Memory B cell (primary cell): Measurements from ENCODE around the gene WDR38.
A peak's percentile ranks its signal among the peaks of the same experiment; 100 is the strongest.

Experiments
- ATAC-seq: fragments of 150-1000 bp; cut with Tn5 transposase; 2 replicates; pipeline ENCODE4 v1.10.0; 2021; ENCODE audit warnings: low read depth, mild to moderate bottlenecking, moderate library complexity
- DNase-seq, 2 donors: peaks; one replicate each; pipeline ENCODE4 v3.0.0; 2022; ENCODE audit warnings: low spot score in 2 of 2
- H3K27ac Mint-ChIP-seq: one replicate; pipeline ENCODE4 v1.8.0; 2022; ENCODE audit warnings: mild to moderate bottlenecking, moderate library complexity, mixed read lengths
- H3K27me3 Mint-ChIP-seq: one replicate; pipeline ENCODE4 v1.8.0; 2022; ENCODE audit warnings: mixed read lengths
- H3K36me3 Mint-ChIP-seq: one replicate; pipeline ENCODE4 v1.8.0; 2022; ENCODE audit warnings: mild to moderate bottlenecking, mixed read lengths
- H3K4me1 Mint-ChIP-seq: one replicate; pipeline ENCODE4 v1.8.0; 2022; ENCODE audit warnings: mixed read lengths
- H3K4me3 Mint-ChIP-seq: one replicate; pipeline ENCODE4 v1.8.0; 2022; ENCODE audit warnings: mild to moderate bottlenecking, moderate library complexity, mixed read lengths
- H3K9me3 Mint-ChIP-seq: one replicate; pipeline ENCODE4 v1.8.0; 2022; ENCODE audit warnings: mixed read lengths

The WDR38 gene

DNA sequence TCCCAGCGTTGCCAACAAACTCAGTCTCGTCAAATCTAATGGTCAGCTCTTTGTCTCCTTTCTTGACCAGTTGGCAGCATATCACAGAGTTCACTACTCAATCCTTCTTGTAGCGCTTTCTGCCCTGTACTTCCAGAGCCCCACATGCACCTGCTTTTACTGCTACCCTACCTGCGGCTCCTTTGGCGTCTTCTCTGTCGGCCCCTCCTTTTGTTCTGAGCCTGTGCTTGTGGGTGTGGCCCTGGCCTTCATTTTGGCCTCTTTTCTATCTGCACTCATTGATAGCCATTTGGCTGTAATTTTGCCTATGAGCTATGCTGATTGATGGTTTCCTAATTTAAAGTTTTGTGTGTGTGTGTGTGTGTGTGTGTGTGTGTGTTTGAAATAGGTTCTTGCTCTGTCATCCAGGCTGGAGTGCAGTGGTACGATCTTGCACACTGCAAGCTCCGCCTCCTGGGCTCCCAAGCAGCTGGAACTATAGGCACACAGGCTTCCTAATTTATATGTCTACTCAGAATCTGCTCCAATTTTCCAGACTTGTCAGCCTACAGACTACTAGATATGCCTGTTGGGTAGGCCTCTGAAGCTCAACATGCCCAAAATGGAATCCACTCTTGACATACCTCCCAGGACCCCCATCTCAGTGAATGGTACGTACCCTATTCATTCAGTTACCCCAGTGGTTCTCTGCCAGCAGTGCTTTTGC is 40.9 kb downstream of the WDR38 start:
- peaks cover 32% of the 10 kb centered on the region for H3K36me3 Mint-ChIP-seq

DNA sequence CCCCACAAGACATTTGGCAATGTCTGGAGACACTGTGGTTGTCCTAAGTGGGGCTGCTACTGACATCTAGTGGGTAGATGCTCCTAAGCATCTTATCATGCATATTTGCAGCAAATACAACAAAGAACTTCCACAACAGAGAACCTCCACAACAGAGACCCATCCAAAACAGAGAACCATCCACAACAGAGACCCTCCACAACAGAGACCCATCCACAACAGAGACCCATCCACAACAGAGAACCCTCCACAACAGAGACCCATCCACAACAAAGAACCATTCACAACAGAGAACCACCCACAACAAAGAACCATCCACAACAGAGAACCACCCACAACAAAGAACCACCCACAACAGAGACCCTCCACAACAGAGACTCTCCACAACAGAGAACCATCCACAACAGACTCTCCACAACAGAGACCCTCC is 41.5 kb downstream of the WDR38 start:
- DNase-seq (peak in 1 of 2 donors; percentile 46), ATAC-seq (peak; percentile 87)
- no peak overlapping the region for H3K4me3 Mint-ChIP-seq
- H3K4me1 Mint-ChIP-seq: peaks cover 5% of the 10 kb centered on the region
- H3K36me3 Mint-ChIP-seq: peaks cover 28% of the 10 kb centered on the region
- H3K27ac Mint-ChIP-seq: no peak overlapping the region
- H3K27me3 Mint-ChIP-seq: no peaks in the 10 kb centered on the region
- no peaks in the 10 kb centered on the region for H3K9me3 Mint-ChIP-seq

More for the DNA sequence above, 40.9 kb downstream of the WDR38 start:
- Mint-ChIP-seq H3K9me3 (no peaks in the 10 kb centered on the region), H3K27me3 (no peaks in the 10 kb centered on the region), H3K27ac (no peak overlapping the region), H3K4me1 (peaks cover 5% of the 10 kb centered on the region), H3K4me3 (no peak overlapping the region)
- no peak for DNase-seq
- no peak for ATAC-seq

DNA sequence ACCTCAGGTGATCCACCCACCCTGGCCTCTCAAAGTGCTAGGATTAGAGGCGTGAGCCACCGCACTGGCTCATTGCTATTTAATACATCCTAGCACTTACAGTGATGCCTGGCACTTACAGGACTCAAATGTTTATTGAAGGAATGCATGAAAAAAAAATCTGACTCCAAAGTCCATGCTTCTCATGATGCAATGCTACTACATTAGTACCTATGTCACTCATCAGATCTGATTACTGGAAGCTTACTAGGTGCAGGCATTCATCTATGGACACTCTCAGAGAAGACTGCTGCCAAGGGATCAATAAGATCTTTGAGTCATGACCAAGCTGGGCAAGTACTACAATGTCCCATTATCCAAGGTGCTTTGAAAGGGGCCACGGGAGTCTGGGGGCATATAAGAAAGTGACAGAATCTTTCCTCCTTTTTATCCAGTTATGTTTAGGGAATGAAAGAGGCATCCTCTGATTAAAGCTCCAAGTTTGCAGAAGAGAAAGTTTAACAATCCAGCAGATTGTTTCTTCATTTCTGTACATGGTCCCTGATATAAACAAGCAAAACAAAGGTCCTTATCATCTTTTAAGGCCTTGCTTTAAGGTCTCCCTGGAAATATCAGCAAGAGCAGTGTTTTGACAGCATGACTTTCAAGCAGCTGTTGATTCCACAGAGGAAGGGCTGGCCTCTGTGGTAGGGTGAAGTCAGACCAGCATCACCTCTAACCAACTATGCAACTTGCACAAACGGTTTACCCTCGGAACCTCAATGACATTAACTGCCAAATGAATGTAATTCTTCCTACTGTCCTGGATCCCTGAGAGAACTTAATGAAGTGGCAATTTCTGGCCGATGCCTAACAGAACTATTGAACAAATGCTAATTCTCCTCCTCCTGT is 44.6 kb downstream of the WDR38 start:
- Mint-ChIP-seq H3K27ac (no peak overlapping the region), H3K36me3 (peaks cover 20% of the 10 kb centered on the region), H3K9me3 (no peaks in the 10 kb centered on the region), H3K4me1 (peaks cover 5% of the 10 kb centered on the region), H3K4me3 (no peak overlapping the region), H3K27me3 (no peaks in the 10 kb centered on the region)
- no peak for DNase-seq
- no peak for ATAC-seq

DNA sequence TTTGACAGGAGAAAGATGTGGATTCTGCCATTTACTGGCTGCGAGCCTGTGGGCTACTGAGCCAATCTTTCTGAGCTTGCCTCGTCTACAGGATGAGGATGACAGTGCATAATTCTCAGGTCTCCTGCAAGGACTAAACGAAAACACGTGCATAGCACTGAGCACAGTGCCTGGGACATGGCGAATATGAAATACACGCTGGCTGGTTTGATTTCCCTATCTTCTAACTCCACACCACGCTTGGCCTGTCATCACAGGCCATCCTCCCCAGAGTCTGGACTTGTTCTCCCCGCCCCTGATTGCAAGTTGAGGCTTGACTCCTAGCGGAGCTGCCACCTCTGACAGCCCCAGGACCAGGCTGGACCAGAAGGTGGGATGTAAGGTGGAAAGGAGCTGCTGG is 46.6 kb downstream of the WDR38 start:
- no peak for ATAC-seq

DNA sequence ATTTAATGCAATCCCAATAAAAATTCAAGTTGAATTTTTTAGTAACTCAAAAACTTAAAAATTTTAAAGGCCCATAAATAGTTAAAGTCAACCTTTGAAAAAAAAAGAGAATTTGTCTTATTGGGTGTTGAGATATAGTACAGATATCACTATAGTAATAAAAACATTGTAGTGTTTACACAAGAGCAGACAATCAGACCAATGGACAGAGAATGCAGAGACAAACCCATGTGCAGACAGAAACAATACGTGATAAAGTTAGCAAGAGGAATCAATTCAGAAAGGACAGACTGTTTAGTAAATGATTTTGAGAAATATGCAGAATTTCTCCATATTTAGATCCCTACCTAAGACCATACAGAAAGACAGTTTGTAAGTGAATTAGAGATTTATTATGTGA is 53.7 kb downstream of the WDR38 start:
- H3K27ac Mint-ChIP-seq: peak overlapping the region; percentile 18
- DNase-seq (no peak), ATAC-seq (no peak)
- H3K27me3 Mint-ChIP-seq: no peaks in the 10 kb centered on the region
- no peaks in the 10 kb centered on the region for H3K9me3 Mint-ChIP-seq
- H3K4me3 Mint-ChIP-seq: no peak overlapping the region
- H3K4me1 Mint-ChIP-seq: no peaks in the 10 kb centered on the region
- H3K36me3 Mint-ChIP-seq: peaks cover 28% of the 10 kb centered on the region

More for the DNA sequence above, 46.6 kb downstream of the WDR38 start:
- peaks cover 2% of the 10 kb centered on the region for H3K4me1 Mint-ChIP-seq
- peaks cover 15% of the 10 kb centered on the region for H3K36me3 Mint-ChIP-seq
- no peak overlapping the region for H3K27ac Mint-ChIP-seq
- no peak overlapping the region for H3K4me3 Mint-ChIP-seq
- no peaks in the 10 kb centered on the region for H3K27me3 Mint-ChIP-seq
- no peak for DNase-seq
- H3K9me3 Mint-ChIP-seq: no peaks in the 10 kb centered on the region
